Spleen (tissue), 11 donors: ENCODE measurements around the gene DOCK2. TPM values are rescaled to one million over a fixed set of nuclear protein-coding genes. Genes with fewer than 3 reads are reported as not detected.

ENCODE experiments used
- DNase-seq: peaks from one replicate; pipeline ENCODE4 v3.0.0-alpha.2; 2020
- H3K27ac ChIP-seq, 8 donors: fragments of 200-600 bp; sonication (generic) in 7 of 8; 1 replicate in 4 of 8; 2 replicates in 4 of 8; pipeline versions ENCODE4 v1.5.0 to v1.8.0; 2016 to 2021; ENCODE audit warnings: inconsistent platforms in 4 of 8, mild to moderate bottlenecking in 4 of 8, moderate library complexity in 1 of 8
- H3K27me3 ChIP-seq, 7 donors: fragments of 200-600 bp; sonication (generic) in 6 of 7; replicated peaks in 1 of 7; 1 replicate in 4 of 7; 2 replicates in 3 of 7; pipeline versions ENCODE4 v1.5.0 to v1.8.0; 2016 to 2021; ENCODE audit warnings: inconsistent platforms in 3 of 7, mild to moderate bottlenecking in 1 of 7
- H3K36me3 ChIP-seq, 6 donors: fragments of 200-600 bp; sonication (generic) in 5 of 6; 1 replicate in 4 of 6; 2 replicates in 2 of 6; pipeline versions ENCODE4 v1.5.0 to v1.8.0; 2016 to 2021; ENCODE audit warnings: inconsistent platforms in 2 of 6
- H3K4me1 ChIP-seq, 6 donors: fragments of 200-600 bp; sonication (generic) in 5 of 6; 1 replicate in 3 of 6; 2 replicates in 3 of 6; pipeline versions ENCODE4 v1.5.0 to v1.8.0; 2016 to 2021; ENCODE audit warnings: inconsistent platforms in 3 of 6
- H3K4me3 ChIP-seq, 8 donors: fragments of 200-600 bp; sonication (generic) in 7 of 8; 1 replicate in 4 of 8; 2 replicates in 4 of 8; pipeline versions ENCODE4 v1.5.0 to v1.8.0; 2016 to 2021; ENCODE audit warnings: inconsistent platforms in 4 of 8, mild to moderate bottlenecking in 4 of 8, moderate library complexity in 2 of 8
- H3K9me3 ChIP-seq, 8 donors: fragments of 200-600 bp; sonication (generic) in 7 of 8; 1 replicate in 4 of 8; 2 replicates in 4 of 8; pipeline versions ENCODE4 v1.5.0 to v1.8.0; 2016 to 2021; ENCODE audit warnings: inconsistent platforms in 4 of 8
- CTCF ChIP-seq, 11 experiments: fragments of 200-600 bp in 7 of 11; fragments of 450-650 bp in 4 of 11; sonication (generic) in 4 of 11; IDR thresholded peaks in 8 of 11; conservative IDR thresholded peaks in 3 of 11; 1 replicate in 7 of 11; 2 replicates in 4 of 11; pipeline versions ENCODE4 v1.4.0 to v1.8.0; 2016 to 2021; ENCODE audit warnings: antibody characterized with exemption in 11 of 11, inconsistent platforms in 4 of 11, mild to moderate bottlenecking in 1 of 11
- POLR2A ChIP-seq, 3 donors: fragments of 450-650 bp; IDR thresholded peaks; one replicate each; pipeline ENCODE4 v1.5.1; 2017; ENCODE audit warnings: antibody characterized with exemption in 3 of 3, mild to moderate bottlenecking in 1 of 3
- POLR2AphosphoS5 ChIP-seq, 3 donors: sonication (generic); formaldehyde crosslinking; IDR thresholded peaks; one replicate each; pipeline ENCODE4 v1.5.1; 2017; ENCODE audit warnings: antibody characterized with exemption in 3 of 3
- WGBS, 5 donors: extraction: QIAGEN DNeasy Blood & Tissue Kit in 3 of 5; methylation state at CpG; one replicate each; pipeline versions ENCODE4 v1.1.5 to v1.1.7; 2013 to 2018; 5-methylcytosine and 5-hydroxymethylcytosine counted together
- intact Hi-C: fragments of 100-400 bp; cut with DNase I; formaldehyde crosslinking; loops from one replicate; pipeline ENCODE4 v1.15.0; 2023; ENCODE audit warnings: low total_unique reads
- polyA plus RNA-seq, 3 donors: library from polyadenylated mRNA; stranded (reverse); fragments of 200-250 nt; gene quantifications; one replicate each; pipeline ENCODE4 v1.2.1, GENCODE V29; 2013
- total RNA-seq, 7 donors: library from RNA; depleted of rRNA in 3 of 7; stranded (reverse); fragments of >200 nt in 3 of 7; fragmentation: NEBNext Ultra II Directional in 4 of 7; extraction: Animal tissue kit (Norgen Biotek cat#: 25700) in 4 of 7; gene quantifications; one replicate each; pipeline versions ENCODE4 v1.1.0 to v1.2.1, GENCODE V29; 2016 to 2021
- donor health status: healthy with polysubstance abuse.
- donor health status: DM: no; HTN: no; CAD: no; lungs with moderate emphysema.
- donor health status: DM: no; HTN: no; CAD: no.
- donor health status: Bipolar disorder and iron deficiency.
- donor health status: healthy.
- donor health status: DM: no; HTN: no; CAD: no.
- donor health status: DM: yes; HTN: yes; CAD: no.

Gene DOCK2
- total and polyA plus RNA-seq, 10 donors: 30.6 to 321 (median 198) TPM

DNA sequence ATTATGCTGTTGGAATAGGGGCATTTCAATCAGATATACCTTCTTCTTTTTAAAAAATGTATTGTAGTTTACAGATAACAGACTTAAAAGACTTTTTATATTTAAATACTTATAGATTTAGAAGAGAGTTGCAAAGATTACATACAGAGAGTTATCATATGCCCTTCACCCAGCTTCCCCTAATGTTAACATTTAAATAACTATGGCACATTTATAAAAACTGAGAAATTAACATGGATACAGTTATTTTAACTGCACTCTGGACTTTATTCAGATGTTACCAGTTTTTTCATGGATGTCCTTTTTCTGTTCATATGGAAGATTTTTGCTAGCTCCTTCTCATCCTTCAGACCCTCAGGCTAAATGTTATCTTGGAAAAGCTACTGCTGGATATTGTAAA, 123.2 kb downstream of the DOCK2 start:
- Histone ChIP-seq H3K4me3 (no peak overlapping the region), H3K4me1 (no peaks in the 10 kb centered on the region), H3K27ac (no peak overlapping the region), H3K27me3 (no peaks in the 10 kb centered on the region), H3K36me3 (peaks cover 0 to 100% (median 22%) of the 10 kb centered on the region in 6 donors), H3K9me3 (no peaks in the 10 kb centered on the region)
- no peak for DNase-seq
- no peak for TF ChIP-seq CTCF (IDR thresholded peaks at IDR 0.05 in 8 of 11, conservative IDR thresholded peaks at IDR 0.05 in 3 of 11)
- TF ChIP-seq POLR2A (IDR thresholded peaks at IDR 0.05): no peak
- no peak for TF ChIP-seq POLR2AphosphoS5 (IDR thresholded peaks at IDR 0.05)
- intact Hi-C loops: no loop called here

- intact Hi-C loops: no loop called here
- TF ChIP-seq POLR2AphosphoS5 (IDR thresholded peaks at IDR 0.05) (no peak), POLR2A (IDR thresholded peaks at IDR 0.05) (no peak), CTCF (IDR thresholded peaks at IDR 0.05 in 8 of 11, conservative IDR thresholded peaks at IDR 0.05 in 3 of 11) (no peak)
- WGBS, 5 donors: 88 to 96% (median 92%) methylated on average over 2 of the region's 2 CpGs
- no peaks in the 10 kb centered on the region for H3K9me3 ChIP-seq
- peaks cover 0 to 9% (median 2%) of the 10 kb centered on the region in 6 donors for H3K4me1 ChIP-seq
- H3K27me3 ChIP-seq: no peaks in the 10 kb centered on the region
- H3K36me3 ChIP-seq: peaks cover 0 to 100% (median 20%) of the 10 kb centered on the region in 6 donors
- no peak overlapping the region for H3K27ac ChIP-seq
- H3K4me3 ChIP-seq: no peak overlapping the region
- DNase-seq: no peak
Measured at GRCh38 chr5:169762338-169763095, 125.4 kb downstream of the DOCK2 start.

DNA sequence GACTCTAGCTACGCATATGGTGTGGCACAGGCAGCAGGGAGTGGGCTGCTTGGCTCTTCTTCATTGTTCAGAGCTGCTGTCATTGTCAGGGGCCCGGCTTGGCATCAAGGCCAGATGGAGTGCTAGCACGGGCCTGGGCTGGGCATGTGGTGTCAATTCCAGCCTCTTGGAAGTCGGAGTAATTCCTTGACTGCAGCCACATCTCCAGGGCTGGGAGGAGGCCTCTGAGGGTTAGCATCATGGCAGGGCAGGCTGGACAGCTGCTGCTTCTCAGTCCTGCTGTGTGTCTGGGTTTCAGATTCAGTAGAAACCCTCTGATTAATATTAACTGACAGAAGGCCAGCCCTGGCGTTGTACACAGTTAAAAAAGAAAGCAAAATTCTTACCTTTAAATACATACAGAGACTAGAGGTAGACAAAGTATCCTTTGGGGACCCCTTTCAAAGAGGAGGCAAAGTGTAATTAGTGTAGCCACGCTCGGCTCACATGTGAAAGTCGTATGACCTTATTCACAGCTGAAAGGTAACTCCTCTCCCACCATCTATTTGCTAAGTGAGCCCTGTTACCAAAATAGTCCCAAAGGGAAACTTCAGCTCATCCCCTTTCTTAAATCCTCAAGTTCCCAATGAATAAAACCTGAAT, 126.4 kb downstream of the DOCK2 start:
- 83 to 90% (median 89%) methylated on average over 7 to 8 of the region's 8 CpGs for WGBS, 5 donors
- H3K4me1 ChIP-seq: peaks cover 0 to 14% (median 4%) of the 10 kb centered on the region in 6 donors
- DNase-seq: no peak
- peak in 1 of 3 donors; percentile 17 for TF ChIP-seq POLR2AphosphoS5 (IDR thresholded peaks at IDR 0.05)
- TF ChIP-seq POLR2A (IDR thresholded peaks at IDR 0.05): no peak
- intact Hi-C loops: no loop called here
- H3K27ac ChIP-seq: no peak overlapping the region
- no peak overlapping the region for H3K4me3 ChIP-seq
- no peaks in the 10 kb centered on the region for H3K27me3 ChIP-seq
- no peaks in the 10 kb centered on the region for H3K9me3 ChIP-seq
- peaks cover 0 to 100% (median 20%) of the 10 kb centered on the region in 6 donors for H3K36me3 ChIP-seq

- no peak overlapping the region for H3K4me3 ChIP-seq
- WGBS, 5 donors: 93 to 95% (median 94%) methylated on average over 5 of the region's 5 CpGs
- peaks cover 0 to 98% (median 20%) of the 10 kb centered on the region in 6 donors for H3K36me3 ChIP-seq
- H3K4me1 ChIP-seq: peaks cover 0 to 14% (median 4%) of the 10 kb centered on the region in 6 donors
- no peaks in the 10 kb centered on the region for H3K9me3 ChIP-seq
- H3K27ac ChIP-seq: no peak overlapping the region
- no peak for TF ChIP-seq POLR2AphosphoS5 (IDR thresholded peaks at IDR 0.05)
- H3K27me3 ChIP-seq: no peaks in the 10 kb centered on the region
- no peak for DNase-seq
- intact Hi-C loops: no loop called here
Measured at GRCh38 chr5:169764018-169764378, 126.9 kb downstream of the DOCK2 start.
